Lower leg skin (tissue), 4 donors: Measurements from ENCODE around the gene EXOC1. TPM values are rescaled to one million over a fixed set of nuclear protein-coding genes. Genes with fewer than 3 reads are reported as not detected.

Source experiments
- DNase-seq, 2 donors: peaks; one replicate each; pipeline ENCODE4 v3.0.0-alpha.2; 2019; ENCODE audit warnings: low spot score in 2 of 2
- H3K4me3 ChIP-seq: fragments of 200-600 bp; sonication (generic); 2 replicates; pipeline ENCODE4 v1.5.1; 2017; ENCODE audit warnings: mild to moderate bottlenecking, low read depth; ENCODE audit not compliant: poor library complexity, severe bottlenecking
- CTCF ChIP-seq, 3 donors: fragments of 450-650 bp; IDR thresholded peaks; one replicate each; pipeline ENCODE4 v1.5.1; 2016; ENCODE audit warnings: antibody characterized with exemption in 3 of 3, mild to moderate bottlenecking in 3 of 3, moderate library complexity in 2 of 3
- POLR2A ChIP-seq, 2 donors: fragments of 450-650 bp; IDR thresholded peaks; one replicate each; pipeline ENCODE4 v1.6.1; 2016 to 2017; ENCODE audit warnings: antibody characterized with exemption in 2 of 2, mild to moderate bottlenecking in 1 of 2, moderate library complexity in 1 of 2
- WGBS, 2 donors: methylation state at CpG; one replicate each; pipeline ENCODE4 v1.1.5; 2018; 5-methylcytosine and 5-hydroxymethylcytosine counted together
- intact Hi-C: fragments of 100-400 bp; cut with DNase I; formaldehyde crosslinking; loops from one replicate; pipeline ENCODE4 v1.15.0; 2023; ENCODE audit warnings: low total_unique reads
- total RNA-seq, 4 donors: library from RNA; depleted of rRNA; stranded (reverse); fragments of >200 nt; gene quantifications; one replicate each; pipeline ENCODE4 v1.1.0, GENCODE V29; 2016

The EXOC1 gene
- total RNA-seq, 4 donors from 2014 or later, result 31.3 to 40.6 (median 36.8) TPM

- DNase-seq, result no peak
- H3K4me3 ChIP-seq, result no peak overlapping the region
- intact Hi-C loops, result no loop called here
- 79 to 85% methylated on average over 3 of the region's 3 CpGs for WGBS, 2 donors
- TF ChIP-seq CTCF (IDR thresholded peaks at IDR 0.05) (no peak), POLR2A (IDR thresholded peaks at IDR 0.05) (no peak)
Observed at GRCh38 chr4:55830048-55830447, 23.4 kb upstream of the EXOC1 start.

GRCh38 chr4:55830716-55831115 is 22.7 kb upstream of the EXOC1 start:
- DNase-seq, result no peak
- intact Hi-C loops, result no loop called here
- TF ChIP-seq CTCF (IDR thresholded peaks at IDR 0.05) (no peak), POLR2A (IDR thresholded peaks at IDR 0.05) (no peak)
- WGBS, 2 donors, result 69 to 73% methylated on average over 4 of the region's 4 CpGs
- H3K4me3 ChIP-seq, result no peak overlapping the region

- WGBS, 2 donors, result 59 to 62% methylated on average over 3 of the region's 3 CpGs
- intact Hi-C loops, result no loop called here
- TF ChIP-seq POLR2A (IDR thresholded peaks at IDR 0.05) (no peak), CTCF (IDR thresholded peaks at IDR 0.05) (no peak)
- no peak for DNase-seq
- H3K4me3 ChIP-seq, result no peak overlapping the region
Observed at GRCh38 chr4:55834086-55834795, 19.2 kb upstream of the EXOC1 start.

GRCh38 chr4:55837903-55838302 is 15.5 kb upstream of the EXOC1 start:
- 84 to 85% methylated on average over 1 of the region's 1 CpG for WGBS, 2 donors
- no peak overlapping the region for H3K4me3 ChIP-seq
- DNase-seq, result no peak
- TF ChIP-seq CTCF (IDR thresholded peaks at IDR 0.05) (no peak), POLR2A (IDR thresholded peaks at IDR 0.05) (no peak)
- intact Hi-C loops, result no loop called here

GRCh38 chr4:55838356-55838755 is 15.1 kb upstream of the EXOC1 start:
- no peak for DNase-seq
- H3K4me3 ChIP-seq, result no peak overlapping the region
- intact Hi-C loops, result no loop called here
- WGBS, 2 donors, result 84 to 88% methylated on average over 1 of the region's 1 CpG
- TF ChIP-seq POLR2A (IDR thresholded peaks at IDR 0.05), result no peak
- no peak for TF ChIP-seq CTCF (IDR thresholded peaks at IDR 0.05)

- no peak for DNase-seq
- no peak for TF ChIP-seq CTCF (IDR thresholded peaks at IDR 0.05)
- TF ChIP-seq POLR2A (IDR thresholded peaks at IDR 0.05), result no peak
- intact Hi-C loops, result no loop called here
- H3K4me3 ChIP-seq, result no peak overlapping the region
Observed at GRCh38 chr4:55838952-55839351, 14.5 kb upstream of the EXOC1 start.
